Inferior parietal cortex (tissue), 1 donor: ENCODE data around the gene KRT38.
"Not testable (repeated sequence)": the region's sequence is repeated elsewhere in the genome, so short reads cannot be mapped to it uniquely, and the experiment has no call there.

Experiments used
- DNase-seq: peaks from one replicate; pipeline ENCODE4 v3.0.0-alpha.2; 2016; ENCODE audit errors: extremely low spot score

Gene KRT38

GRCh38 chr17:41395611-41396010, 45.2 kb downstream of the KRT38 start:
- no peak for DNase-seq

GRCh38 chr17:41395044-41395443, 45.7 kb downstream of the KRT38 start:
- not testable (repeated sequence) for DNase-seq

- no peak for DNase-seq
These were observed 46.4 kb downstream of the KRT38 start for GRCh38 chr17:41394254-41394996.

- no peak for DNase-seq
These were observed 47.0 kb downstream of the KRT38 start for GRCh38 chr17:41393826-41394225.

GRCh38 chr17:41393294-41393693, 47.5 kb downstream of the KRT38 start:
- DNase-seq = no peak

- DNase-seq = no peak
These were observed 48.5 kb downstream of the KRT38 start for GRCh38 chr17:41392278-41392677.

GRCh38 chr17:41391535-41391934, 49.2 kb downstream of the KRT38 start:
- no peak for DNase-seq

- DNase-seq = no peak
These were observed 50.3 kb downstream of the KRT38 start for GRCh38 chr17:41390411-41390938.

- DNase-seq = no peak
These were observed 53.1 kb downstream of the KRT38 start for GRCh38 chr17:41387670-41388069.

- no peak for DNase-seq
These were observed 54.6 kb downstream of the KRT38 start for GRCh38 chr17:41386227-41386626.
